Retinal pigment epithelial cell (primary cell): ENCODE data around the gene RBM39.

Source experiments
- DNase-seq: peaks from one replicate; pipeline ENCODE4 v3.0.0-alpha.2; 2010; ENCODE audit warnings: low read depth
- H3K4me3 ChIP-seq: 2 replicates; pipeline ENCODE4 v1.5.1; 2011; ENCODE audit warnings: mild to moderate bottlenecking, low read length, control low read depth, moderate library complexity
- TF ChIP-seq, protein P1 (sequence below): conservative IDR thresholded peaks from 2 replicates; pipeline ENCODE4 v1.5.1; 2011; ENCODE audit warnings: low read depth, low read length, control low read depth, inconsistent platforms

Gene RBM39

DNA sequence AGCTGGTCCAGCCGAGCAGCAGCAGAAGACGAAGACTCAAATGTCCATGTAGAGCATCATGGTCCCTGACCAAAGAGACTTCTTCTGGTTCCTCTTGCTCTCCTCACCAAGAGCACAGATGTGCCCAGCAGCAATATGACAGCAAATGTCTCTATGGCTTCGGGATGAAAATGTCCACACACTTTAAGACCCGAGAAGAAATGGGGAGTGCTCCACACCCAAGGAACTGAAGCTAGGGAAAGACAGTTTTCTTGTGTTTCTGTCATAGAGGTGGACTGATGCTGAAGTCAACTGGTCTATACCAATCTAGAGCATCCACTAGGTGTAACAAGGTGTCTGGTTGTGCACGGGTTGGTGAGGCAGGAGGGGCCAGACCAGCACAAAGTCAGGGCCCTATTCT, 72.8 kb downstream of the RBM39 start:
- H3K4me3 ChIP-seq: no peak overlapping the region
- no peak for DNase-seq
- TF ChIP-seq, protein P1, sequence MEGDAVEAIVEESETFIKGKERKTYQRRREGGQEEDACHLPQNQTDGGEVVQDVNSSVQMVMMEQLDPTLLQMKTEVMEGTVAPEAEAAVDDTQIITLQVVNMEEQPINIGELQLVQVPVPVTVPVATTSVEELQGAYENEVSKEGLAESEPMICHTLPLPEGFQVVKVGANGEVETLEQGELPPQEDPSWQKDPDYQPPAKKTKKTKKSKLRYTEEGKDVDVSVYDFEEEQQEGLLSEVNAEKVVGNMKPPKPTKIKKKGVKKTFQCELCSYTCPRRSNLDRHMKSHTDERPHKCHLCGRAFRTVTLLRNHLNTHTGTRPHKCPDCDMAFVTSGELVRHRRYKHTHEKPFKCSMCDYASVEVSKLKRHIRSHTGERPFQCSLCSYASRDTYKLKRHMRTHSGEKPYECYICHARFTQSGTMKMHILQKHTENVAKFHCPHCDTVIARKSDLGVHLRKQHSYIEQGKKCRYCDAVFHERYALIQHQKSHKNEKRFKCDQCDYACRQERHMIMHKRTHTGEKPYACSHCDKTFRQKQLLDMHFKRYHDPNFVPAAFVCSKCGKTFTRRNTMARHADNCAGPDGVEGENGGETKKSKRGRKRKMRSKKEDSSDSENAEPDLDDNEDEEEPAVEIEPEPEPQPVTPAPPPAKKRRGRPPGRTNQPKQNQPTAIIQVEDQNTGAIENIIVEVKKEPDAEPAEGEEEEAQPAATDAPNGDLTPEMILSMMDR: no peak

DNA sequence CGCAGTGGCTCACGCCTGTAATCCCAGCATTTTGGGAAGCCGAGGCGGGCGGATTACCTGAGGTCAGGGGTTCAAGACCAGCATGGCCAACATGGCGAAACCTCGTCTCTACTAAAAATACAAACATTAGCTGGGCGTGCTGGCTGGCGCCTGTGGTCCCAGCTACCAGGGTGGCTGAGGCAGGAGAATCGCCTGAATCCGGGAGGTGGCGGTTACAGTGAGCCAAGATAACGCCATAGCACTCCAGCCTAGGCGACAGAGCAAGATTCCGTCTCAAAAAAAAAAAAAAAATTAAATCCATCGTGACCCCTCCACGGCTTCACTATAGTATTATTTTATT, 76.1 kb downstream of the RBM39 start:
- H3K4me3 ChIP-seq: no peak overlapping the region
- DNase-seq: no peak
- TF ChIP-seq, protein P1: no peak

DNA sequence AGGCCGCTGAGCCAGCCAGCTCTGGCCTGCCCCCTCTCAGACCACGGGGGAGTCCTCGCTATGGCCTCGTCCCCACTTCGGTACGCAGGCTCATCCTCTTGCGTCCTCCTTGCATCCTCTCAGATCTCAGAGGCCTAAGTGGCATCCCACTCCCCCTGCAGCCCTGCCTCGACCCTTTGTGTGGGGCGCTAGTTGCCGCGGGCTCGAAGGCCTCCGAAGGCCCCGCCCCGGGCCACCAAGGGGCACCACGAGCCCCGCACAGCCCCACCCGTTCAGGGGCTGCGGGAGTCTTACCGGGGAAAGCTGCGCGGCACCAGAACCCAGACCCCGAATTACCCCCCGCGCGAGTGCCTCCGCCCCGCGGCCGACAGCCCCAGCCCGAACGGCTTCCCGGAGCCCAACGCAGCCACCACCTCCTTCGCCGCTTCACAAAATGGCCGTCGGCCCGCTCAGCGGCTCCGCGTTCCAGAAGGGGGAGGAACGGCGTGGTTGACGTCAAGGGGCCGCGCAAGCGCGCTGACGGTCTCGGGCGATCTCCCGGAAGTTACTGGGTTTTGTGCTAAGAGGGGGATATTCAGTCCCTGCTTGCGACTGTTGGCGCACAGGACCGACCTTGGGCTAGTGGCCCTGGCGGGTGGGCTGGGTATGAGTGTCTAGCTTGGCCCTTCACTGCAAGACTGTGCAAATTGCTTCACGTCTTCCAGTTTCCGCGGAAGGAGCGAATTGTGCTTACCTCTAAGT, 77.4 kb downstream of the RBM39 start, which contains the start of the genes CPNE1 and RBM12:
TSS of gene CPNE1 (minus strand) at position 435 of the 741 bp plus-strand sequence. CDS start 31,977 bp downstream, outside the sequence.
TSS of gene RBM12 (minus strand) at position 435 of the 741 bp plus-strand sequence. CDS start 9,578 bp downstream, outside the sequence.
- TF ChIP-seq, protein P1: no peak
- DNase-seq: peak; percentile 82
- H3K4me3 ChIP-seq: peak within 1 kb of the TSS; percentile 96

DNA sequence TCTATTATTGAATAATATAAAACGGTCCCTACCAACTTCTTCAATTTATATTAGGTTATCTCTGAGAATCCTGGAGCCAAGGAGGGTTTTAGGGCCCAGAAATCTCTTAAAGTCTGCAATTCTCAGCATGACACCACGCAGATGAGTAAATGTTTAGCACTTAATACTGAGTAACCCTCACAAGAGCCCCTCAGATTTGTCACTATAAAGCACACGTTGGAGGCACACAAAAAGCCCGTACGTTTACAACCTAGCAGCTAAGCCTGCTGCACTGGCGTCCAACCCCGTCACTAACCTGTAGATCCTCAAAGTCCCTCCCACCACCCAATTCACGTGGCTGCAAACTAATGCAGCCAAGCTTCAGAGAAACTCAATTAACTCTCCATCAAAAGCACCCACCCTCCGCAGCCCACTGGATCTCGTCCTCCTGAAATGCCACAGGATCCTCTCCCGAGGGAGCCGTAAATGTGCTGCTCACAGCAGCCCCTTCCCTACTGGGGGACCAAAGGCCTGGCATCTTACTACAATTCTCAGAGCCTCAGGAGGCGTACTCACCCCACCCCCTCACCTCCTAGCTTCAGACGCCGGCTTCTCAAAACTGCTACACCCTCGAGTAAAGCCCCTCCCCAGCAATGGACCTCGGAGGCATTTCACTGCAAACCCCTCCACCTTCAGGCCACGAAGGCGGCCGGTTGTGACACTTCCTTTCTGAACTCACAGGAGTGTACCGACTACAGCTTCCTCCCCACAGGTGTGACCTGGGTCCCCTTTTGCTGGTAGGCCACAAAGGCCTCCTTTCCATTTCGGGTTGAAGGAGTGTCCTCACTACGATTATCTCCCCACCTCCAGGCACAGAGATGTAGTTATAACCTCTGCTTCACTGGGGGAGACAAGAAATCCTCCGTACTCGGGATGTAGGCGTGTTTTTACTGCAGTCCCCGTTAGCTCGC, 78.3 kb downstream of the RBM39 start:
- TF ChIP-seq, protein P1: no peak
- H3K4me3 ChIP-seq: peak overlapping the region; percentile 96
- peak; percentile 41 for DNase-seq

DNA sequence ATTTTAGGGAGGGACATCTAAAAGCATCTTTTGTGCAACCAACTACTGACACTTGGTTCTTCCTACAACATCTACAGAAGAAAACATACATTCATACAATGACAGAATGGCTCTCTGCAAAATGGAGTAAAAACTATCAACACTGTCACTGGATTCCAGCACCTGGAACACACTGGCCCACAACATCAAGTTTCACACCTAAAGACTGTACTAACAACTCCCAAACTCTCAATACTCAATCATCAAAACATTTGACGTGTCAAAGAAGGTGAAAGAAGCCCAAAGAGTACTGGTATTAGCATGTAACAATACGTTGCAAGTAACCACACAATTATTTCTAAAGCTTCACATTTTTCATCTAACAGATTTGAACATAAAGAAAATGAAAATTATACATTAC, 79.5 kb downstream of the RBM39 start:
- DNase-seq: no peak
- TF ChIP-seq, protein P1: no peak
- peak overlapping the region; percentile 96 for H3K4me3 ChIP-seq

DNA sequence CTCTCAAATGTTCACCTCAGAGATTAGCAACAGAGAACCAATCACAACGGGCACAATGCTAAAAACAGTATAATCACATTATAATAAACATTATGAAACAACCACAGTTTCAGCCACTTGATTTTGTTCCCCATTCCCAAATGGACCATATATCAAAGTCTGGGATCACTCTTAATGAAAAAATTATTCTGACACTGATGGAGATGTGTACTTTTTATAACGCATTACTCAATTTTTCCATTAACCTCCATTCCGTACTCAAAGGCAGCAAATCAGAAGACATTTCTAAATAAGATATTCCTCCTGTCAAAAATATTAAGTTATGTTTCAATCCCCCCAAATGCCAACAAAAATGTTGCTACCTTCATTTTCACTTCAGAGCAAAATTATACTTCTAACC, 80.2 kb downstream of the RBM39 start:
- no peak for DNase-seq
- TF ChIP-seq, protein P1: no peak
- H3K4me3 ChIP-seq: peak overlapping the region; percentile 96
